GM10847 (cell line): ENCODE measurements around the gene TMEM63C.

Experiments
- POLR2A ChIP-seq: IDR thresholded peaks from 2 replicates; pipeline ENCODE4 v1.6.1; 2011; ENCODE audit not compliant: insufficient read length; ENCODE audit errors: extremely low read depth

Gene TMEM63C

GRCh38 chr14:77151245-77151644 lies 30.4 kb upstream of the TMEM63C start:
- TF ChIP-seq POLR2A: no peak

GRCh38 chr14:77151918-77152588 lies 29.5 kb upstream of the TMEM63C start:
- TF ChIP-seq POLR2A: no peak

GRCh38 chr14:77153802-77154201 lies 27.8 kb upstream of the TMEM63C start:
- TF ChIP-seq POLR2A: no peak

- TF ChIP-seq POLR2A: no peak
Observed at GRCh38 chr14:77154421-77154820, 27.2 kb upstream of the TMEM63C start.

GRCh38 chr14:77155083-77155482 lies 26.5 kb upstream of the TMEM63C start:
- TF ChIP-seq POLR2A: no peak

GRCh38 chr14:77157740-77158139 lies 23.9 kb upstream of the TMEM63C start:
- no peak for TF ChIP-seq POLR2A

GRCh38 chr14:77158175-77158881 lies 23.3 kb upstream of the TMEM63C start:
- no peak for TF ChIP-seq POLR2A

GRCh38 chr14:77158882-77159255 lies 22.7 kb upstream of the TMEM63C start:
- TF ChIP-seq POLR2A: no peak

- TF ChIP-seq POLR2A: no peak
Observed at GRCh38 chr14:77161011-77161410, 20.6 kb upstream of the TMEM63C start.

- no peak for TF ChIP-seq POLR2A
Observed at GRCh38 chr14:77170045-77170444, 11.6 kb upstream of the TMEM63C start.

- no peak for TF ChIP-seq POLR2A
Observed at GRCh38 chr14:77172916-77173315, 8.7 kb upstream of the TMEM63C start.

GRCh38 chr14:77175843-77176242 lies 5.8 kb upstream of the TMEM63C start:
- TF ChIP-seq POLR2A: no peak

- no peak for TF ChIP-seq POLR2A
Observed at GRCh38 chr14:77177702-77178101, 3.9 kb upstream of the TMEM63C start.

- no peak for TF ChIP-seq POLR2A
Observed at GRCh38 chr14:77178656-77179055, 2.9 kb upstream of the TMEM63C start.

GRCh38 chr14:77180726-77181602 lies 634 bp upstream of the TMEM63C start:
- no peak for TF ChIP-seq POLR2A

GRCh38 chr14:77183896-77184295 lies 2.3 kb downstream of the TMEM63C start:
- TF ChIP-seq POLR2A: no peak
